NCI-H446 (cell line): ENCODE data around the gene FGF13.

Source experiments
- DNase-seq, 2 experiments: peaks; one replicate each; lab custom pipeline; 2025; lab: John Stamatoyannopoulos, UW

Gene FGF13

DNA sequence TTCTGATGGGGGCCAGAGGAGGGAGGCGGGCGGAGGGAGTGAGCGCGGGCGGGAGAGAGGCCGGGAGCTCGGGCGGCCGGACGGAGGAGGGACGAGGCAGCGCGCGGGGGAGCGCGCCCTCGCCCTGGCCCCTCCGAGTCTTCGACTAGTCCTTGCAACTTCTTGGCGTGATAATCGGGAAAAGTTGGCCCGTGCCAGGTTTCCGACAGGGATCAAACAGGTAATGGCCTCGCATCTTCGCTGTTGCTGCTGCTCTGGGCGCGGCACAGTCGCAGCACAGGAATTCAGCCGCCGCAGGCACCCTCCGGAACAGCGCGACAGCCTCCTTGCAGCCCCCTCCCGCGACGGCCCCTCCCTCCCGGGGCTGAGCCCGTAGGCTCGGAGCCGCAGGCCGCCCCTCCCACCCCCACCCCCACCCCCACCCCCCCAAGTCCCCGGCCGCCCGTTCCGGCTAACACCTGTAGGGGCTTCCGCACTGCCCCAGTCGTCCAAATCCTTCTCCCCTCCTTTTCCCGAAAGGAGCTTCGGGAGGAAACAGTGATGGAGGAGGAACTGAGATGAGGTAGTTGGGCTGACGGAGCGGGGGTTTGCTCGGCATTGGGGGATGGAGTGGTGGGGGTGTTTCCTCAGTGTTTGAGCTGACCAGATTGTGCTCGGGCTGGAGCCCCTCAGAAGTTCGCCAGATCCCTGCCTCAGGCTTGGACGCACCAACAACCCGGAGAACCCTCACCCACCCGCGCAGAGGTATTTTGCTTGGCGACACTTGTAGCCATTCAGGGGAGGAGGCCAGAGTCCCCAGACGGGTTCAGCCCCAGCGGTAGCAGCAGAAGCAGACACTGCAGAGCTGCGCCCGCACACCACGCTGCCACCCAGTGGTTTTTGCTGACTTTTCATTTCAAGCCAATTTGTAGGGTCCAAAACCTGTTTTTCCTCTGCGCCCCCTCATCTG lies at the start of gene FGF13:
FGF13 (minus strand) TSS at position 319 of the 949 bp plus-strand sequence. CDS start 714 bp downstream, outside the sequence.
- DNase-seq = no peak

DNA sequence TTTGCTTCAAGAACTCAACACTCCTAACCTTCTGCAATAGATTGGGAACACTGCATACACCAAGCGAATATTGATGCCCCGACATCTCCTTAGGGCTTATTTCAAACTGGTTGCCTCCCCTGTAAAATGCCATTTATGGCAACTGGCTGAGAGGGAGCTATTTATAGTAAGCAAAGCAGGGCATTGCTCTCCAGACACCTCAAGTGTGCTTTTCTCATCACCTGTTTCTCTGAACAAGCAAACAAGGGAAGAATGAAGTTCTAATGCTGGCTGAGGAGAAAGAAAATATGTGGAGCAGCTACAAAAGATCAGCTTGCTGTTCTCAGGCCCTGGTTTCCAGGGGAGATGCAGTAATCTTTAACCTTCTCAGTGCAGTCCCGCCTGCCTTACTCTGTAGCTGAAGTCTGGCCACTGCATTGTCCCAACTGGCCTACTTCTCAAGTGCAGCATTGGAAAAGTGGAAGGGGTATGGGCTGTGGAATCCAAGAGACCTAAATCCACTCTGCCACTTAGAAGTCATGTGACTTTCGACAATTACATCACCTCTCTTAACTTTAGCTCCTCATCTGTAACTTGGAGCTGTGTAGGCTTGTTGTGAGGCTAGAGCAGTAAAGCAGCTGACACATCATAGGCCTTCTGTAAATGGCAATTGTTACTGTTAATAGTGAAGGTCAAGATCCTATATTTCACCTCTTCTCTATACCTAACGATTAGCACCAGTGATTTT lies 47.9 kb upstream of the FGF13 start:
- no peak for DNase-seq

DNA sequence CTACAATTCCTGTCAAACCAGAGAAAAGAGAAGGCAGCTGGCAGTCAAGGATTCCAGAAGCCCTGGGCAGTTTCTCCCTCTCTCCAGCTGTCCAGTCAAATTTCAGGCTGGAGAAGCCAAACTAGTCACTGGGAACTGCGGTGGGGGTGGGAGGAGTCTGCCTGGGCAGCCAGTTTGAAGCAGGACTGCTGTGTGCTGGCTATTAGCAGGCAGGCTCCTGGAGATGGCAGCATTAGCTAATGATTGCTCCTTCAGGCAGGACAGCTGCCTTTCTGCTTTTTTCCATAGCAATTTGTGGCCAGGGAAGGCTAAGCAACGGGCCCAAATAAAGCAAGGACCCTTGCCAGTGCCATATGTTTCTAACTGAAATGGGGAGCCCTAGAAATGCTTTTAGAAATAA lies 44.7 kb upstream of the FGF13 start:
- no peak for DNase-seq

DNA sequence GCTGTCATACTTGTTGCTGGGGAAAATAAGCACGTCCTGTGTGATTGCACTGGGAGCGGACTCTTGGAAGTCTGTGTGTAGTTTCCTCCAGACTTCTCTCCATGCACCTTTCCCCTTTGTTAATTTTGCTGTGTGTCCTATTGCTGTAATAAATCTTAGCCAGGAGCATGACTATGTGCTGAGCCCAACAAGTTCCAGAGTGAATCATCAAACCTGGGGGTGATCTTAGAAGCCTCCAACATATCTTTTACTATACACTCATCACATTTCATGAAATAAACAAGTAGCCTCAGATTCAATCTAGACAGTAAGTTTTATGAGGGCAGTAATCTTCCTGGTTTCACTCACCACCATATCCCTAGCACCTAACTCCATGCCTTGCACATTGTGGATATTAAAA lies 43.3 kb upstream of the FGF13 start:
- DNase-seq = no peak

DNA sequence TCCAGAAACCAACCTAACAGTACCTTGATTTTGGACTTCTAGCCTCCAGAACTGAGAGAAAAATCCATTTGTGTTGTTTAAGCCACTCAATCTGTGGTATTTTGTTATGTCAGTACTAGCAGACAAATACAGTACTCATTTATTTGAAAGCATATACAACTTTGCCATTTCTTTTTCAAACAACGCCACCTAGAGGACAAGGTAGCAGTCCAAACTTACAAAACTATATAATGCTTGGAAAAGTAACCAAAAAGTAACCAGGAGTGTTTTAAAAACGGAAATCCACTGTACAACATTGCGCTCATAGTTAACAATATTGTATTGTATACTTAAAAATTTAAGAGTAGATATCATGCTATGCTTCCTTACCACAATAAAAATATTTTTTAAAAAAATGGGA lies 37.0 kb upstream of the FGF13 start:
- DNase-seq = no peak

DNA sequence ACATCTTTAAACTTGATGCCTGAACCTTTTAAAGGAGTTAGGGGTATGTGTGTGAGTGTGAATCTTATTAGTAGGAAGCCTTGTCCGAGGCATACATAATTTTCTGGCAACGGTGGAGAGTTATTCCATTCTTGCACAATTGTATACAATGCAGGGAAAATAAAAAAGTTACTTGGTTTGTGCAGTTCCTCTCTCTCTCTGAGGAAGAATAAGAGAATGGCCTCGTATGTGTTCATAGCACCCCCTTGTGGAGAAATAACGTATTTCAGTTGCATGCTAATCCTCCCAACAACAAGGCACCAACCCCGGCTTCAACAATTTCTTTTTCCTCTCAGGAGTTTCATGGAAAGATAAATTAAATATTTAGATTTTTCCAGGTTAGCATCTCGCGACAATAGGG lies 33.7 kb upstream of the FGF13 start:
- peak in 1 of 2 experiments; percentile 1 for DNase-seq

DNA sequence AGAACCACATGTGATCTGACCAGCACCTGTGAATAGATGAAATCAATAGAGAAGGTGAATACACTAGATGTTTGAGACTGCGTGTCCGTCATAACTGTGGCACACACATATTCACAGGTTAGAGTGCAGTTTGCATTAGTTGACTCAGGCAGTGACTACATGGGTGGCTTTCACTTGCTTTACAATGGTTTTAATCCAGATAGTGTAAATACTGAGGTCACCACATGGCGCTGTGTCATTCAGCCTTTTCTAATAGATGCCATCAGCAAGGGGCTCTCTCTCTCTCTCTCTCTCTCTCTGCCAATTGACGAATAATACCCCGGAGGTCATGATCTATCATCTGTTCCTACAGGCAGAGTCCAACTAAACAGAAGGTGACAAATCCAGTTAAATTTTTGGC lies 30.7 kb upstream of the FGF13 start:
- no peak for DNase-seq

DNA sequence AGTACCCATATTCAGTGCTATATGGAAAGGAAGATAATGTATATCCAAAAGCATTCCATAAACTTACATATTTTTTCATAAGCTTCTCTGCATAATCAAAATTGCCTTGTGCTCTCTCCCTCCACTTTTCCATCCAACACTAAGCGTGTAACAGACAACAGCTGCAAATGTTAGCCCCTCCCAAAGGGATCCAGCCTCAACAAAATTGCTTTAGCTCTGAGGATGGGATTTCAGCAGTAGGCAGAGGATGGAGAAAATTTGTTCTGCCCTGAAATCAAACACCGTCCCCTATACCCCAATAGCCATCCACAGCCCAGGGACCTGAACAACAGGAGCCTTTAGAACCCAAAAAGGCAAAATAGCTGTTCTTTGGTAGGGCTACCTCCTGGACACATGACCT lies 28.8 kb upstream of the FGF13 start:
- DNase-seq = no peak

DNA sequence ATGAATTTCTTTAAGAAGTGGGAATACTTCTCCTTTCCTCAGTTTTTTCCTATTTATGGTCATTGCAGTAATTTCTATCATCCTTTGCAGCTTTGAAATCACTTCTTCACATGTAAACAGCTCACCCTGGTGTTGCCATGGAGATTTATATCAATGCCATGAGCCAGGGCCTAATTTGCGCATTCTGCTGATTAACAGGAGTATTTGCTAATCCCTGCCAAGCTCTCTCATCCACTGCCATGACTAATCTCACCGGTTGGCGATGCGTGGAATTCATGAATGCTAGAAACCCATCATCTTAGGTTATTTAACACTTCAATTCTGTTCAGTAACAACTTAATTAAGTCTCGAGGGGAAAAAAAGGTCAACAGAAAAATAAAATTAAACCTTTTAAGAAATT lies 11.8 kb upstream of the FGF13 start:
- DNase-seq = no peak

DNA sequence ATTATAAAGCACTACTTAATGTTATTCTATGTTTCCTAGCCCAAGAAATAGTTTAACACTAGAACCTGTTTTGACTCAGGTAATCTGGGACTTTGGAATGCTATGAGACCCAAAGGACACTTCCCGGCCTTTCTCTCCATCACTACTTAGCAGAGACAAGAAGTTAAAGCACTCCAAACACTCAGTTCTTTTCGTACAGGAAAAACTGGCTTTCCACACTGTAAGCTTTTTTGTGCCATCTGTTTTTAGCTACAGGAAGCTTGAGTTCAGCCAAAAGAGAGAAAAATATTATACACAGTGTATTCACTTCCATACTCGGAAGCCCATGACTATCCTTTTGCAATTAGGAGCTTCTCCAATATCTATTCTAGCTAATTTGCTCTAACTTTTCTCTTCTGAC lies 7.9 kb upstream of the FGF13 start:
- DNase-seq = no peak

DNA sequence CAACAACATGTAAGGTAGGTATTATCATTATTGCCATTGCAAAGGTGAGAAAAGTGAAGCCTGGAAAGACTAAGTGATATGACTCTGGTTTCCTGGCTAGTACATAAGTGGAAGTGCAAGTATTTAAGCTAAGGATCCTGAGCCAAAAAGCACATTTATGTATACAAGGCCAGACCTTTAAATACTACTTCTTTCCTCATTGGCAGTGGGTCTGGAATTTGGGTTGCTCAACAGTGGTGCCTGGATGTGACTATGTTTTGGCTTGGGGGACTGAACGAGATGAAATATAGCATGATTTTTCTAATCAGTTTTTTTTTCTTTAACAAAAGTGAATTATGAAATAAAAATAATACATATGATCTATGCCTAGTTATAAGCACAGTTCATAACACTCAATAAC lies 7.4 kb upstream of the FGF13 start:
- no peak for DNase-seq

DNA sequence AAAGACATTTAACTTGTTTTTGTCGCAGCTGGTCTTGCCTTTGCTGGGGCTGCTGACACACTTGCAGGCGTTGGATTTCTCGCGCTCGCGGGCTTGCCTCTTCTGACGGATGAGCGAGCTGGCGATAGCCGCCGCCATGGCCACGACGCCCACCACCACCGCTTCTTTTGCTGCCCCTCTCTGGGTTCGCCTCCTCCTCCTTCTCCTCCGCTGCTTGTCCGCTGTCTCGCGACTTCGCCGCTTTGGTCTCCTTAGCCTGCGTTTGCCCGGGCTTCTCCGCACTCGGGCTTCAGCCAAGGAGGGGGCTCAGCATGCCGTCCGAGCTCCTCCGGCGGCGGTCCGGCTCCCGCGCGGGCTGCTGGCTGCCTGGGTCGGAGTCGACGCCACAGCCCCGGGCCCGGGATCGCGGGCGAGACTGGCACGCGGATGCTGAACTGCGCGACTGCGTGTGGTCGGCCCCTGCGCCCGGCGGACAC lies 613 bp downstream of the FGF13 start:
- no peak for DNase-seq

DNA sequence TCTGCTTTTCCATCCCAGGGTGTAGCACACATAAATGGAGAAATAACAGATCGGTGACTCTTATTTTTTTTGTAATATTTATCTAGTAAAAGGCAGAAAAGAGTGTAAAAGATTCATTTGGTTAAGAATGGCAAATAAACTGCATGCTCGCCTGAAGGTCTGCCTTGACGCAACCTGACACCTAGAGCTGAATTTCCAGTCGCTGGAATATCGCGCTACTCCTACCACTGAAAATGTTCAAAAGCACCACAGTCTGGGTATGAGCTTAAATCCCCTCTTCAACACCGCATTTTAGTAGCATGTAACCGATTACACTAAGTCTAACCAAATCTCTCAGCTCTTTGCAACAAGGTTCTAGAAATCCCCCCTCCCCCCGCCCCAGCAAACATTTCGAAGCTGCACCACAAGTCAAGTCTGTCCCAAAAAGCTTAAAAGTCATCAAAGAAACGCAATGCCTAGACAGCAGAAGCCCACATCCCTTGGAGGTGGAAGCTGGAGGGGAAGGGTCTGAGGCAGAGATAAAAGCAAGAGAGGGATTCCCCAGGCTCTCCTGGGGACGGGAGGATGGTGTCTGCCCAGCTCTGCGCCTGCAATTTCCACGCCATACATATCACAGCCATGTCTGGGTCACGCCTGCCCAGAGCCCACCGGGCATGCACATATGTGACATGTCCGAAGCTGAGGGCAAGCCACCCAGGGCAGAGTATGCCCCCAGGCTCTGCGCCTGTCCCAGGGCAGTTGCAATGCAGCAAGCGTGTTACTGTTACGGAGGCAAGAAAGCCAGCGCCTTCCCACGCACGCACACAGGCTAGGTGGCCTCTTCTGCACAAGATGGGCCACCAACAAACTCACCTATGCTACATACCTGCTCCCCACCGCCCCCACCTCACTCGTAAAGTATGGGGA lies 1.4 kb downstream of the FGF13 start:
- DNase-seq = no peak

DNA sequence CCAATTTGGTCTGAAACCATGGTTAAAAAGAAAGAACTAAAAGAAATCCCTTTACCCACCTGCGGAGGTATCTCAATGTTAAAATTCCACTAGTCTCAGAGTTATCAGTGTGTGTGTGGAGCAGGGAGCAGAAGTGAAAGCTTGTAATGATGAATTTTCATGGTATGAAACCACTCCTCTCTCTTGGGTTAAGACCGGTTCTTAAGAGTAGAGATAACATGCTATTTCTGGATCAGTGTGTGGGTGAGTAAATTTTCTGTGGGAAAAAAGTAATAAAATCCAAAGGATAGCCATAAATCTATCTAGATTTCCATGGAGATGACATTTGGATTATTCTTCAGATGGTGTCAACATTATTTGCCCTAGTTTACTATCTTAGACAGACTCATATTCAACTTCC lies 3.2 kb downstream of the FGF13 start:
- DNase-seq = no peak

DNA sequence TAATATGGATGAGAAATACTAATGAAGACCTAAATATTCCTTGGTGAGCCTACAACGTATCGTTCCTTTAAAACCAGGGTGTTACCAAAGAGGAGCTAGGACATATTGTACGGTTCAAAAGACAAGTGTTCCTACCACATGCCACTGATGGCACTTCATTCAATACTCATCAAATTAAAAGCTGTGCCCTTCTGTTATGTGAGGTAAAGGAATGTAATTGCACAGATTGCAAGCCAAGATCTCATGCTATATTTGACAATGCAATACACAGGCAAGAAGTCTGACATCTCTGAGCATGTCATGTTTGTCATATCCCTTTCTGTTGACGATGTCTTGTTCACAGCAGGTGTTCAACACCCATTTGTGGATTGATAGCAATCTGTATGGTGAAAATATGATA lies 6.9 kb downstream of the FGF13 start:
- DNase-seq = no peak

DNA sequence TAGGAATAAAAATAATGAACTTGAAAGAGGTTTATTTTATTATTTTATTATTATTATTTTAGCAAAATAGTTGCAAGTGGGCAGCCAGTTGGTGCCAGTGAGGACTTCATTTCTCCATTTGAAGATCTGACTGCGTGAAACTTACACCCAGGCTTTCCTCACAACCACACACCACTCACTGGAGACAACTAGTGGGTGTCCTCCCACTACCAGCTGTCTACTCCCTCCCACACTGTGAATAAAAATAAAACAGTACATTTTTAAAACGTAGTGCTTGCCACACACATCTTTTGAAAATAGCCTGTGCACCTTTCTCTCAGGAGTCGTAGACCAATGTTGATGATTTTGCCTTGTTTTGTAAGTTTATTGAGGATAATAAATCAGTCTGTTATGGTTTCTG lies 7.4 kb downstream of the FGF13 start:
- no peak for DNase-seq

DNA sequence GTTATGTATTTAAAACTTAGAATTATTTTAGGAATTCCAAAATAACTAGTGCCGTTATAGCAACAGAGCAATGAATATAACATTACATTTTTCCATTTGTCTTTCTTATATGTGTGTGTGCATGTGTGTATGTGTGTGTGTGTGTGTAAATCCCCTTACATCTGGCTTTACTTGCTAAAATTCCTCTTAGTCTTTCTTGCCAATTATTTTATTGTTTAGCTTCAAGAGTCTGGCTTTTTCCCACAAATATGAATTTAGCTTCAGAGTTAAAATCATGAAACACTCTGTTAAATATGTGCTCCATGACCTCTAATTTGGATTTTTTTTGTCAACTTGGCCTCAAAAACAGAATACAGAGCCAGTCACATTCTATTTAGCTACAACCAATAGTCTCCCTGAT lies 18.9 kb downstream of the FGF13 start:
- DNase-seq = no peak

DNA sequence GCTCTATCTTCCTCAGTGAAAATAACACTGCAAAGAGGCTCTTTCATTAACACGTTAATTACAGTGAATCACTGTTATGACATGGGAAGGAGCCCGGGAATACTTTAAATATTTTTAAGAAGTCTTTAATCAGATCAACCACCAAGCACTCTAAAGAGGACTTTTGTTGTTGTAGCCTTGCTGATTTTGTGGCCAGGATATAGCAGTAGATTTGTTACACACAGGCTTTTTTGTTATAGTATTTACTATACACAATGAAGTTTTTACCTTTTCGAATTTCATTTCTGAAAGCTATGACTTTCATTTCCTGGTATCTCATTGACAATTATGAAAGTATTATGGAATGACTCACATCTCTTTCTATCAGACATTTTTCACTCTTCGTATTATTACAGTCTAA lies 20.3 kb downstream of the FGF13 start:
- DNase-seq = no peak

DNA sequence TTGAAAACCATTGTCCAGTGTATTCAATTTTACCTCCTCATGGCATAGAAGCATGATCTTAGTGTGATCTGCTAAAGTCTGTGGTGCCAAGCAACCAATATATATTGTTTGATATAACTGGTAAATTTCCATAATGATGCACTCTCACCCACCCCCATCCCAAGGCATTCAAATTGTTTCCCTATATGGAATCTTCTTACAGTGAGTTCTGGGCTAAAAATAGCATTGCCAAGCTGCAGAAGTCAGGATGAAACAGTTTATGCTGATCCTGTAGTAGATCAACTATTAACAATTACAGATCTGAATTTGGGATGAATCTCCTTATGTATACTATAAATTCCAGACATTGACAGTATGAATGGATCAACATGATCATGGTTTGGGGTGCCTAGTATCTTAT lies 20.9 kb downstream of the FGF13 start:
- no peak for DNase-seq

DNA sequence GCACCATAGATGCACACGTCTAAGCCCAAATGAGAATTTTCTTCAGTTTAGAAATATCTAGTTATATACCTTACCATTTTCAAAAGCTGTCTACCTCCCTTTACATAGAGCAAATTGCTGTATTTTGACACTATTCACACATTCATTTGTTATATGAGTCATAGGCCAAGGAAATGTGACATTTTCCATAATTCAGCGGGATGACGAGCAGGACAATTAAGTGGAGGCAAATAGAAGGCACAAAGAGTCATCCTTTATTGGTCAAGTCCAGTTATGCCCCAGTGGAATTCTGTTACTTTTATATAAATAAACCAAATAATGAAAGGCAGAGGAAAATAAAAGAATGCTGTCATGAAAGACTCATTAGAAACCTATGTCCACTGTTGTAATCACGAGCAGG lies 27.9 kb downstream of the FGF13 start:
- no peak for DNase-seq

DNA sequence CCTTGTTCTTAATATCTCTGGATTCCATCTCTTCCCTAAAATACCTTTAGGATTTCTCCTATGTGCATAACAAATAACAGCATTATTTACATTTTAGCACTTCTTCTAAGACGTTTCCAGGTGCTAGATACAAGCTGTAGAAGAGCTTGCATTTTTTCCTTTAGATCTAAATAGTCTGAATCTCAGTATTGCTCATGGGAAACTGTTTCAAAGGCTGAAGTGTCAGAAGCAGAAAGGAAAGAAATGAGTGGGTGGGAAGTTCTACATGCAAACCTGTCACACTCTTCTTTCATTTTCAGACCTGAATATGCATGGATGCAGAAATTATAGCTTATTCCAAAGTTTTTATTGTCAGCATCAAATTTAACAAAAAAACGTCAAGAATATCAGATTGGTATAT lies 41.8 kb downstream of the FGF13 start:
- no peak for DNase-seq

DNA sequence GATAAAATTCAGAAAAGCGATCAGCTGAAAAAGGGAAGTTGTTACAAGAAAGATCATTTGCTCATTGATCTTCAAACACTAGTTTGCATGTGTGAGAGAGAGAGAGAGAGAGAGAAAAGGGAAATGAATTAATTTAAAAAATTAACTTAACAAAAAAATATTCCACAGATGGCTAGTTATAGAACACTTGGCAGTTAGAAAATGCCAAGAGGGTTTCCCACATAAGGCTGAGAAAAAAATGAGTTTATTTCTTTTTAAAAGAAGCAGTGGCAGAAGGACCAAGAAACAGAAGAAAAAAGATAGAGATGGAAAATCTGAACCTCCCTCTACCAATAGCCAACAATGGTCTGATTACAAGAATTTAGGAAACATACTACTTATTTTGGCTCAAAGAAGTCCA lies 47.1 kb downstream of the FGF13 start:
- no peak for DNase-seq
